GM12878 (cell line): ENCODE results near the gene LMF1. TPM values are rescaled to one million over a fixed set of nuclear protein-coding genes. Genes with fewer than 3 reads are reported as not detected.

Experiments
- ATAC-seq: fragments of 200-7000 bp; cut with Tn5 transposase; 3 replicates; pipeline ENCODE4 v1.9.1; 2020; ENCODE audit warnings: mild to moderate bottlenecking, moderate library complexity
- BruUV-seq: library from RNA; stranded (reverse); fragments of 400-500 nt; replicated peaks from 2 replicates; lab custom pipeline; 2021; lab: Mats Ljungman, UMichigan
- CTCF ChIA-PET: fragments of 300-600 bp; sonication (Branson Sonifier 250); formaldehyde crosslinking; extraction: SDS; loops from one replicate; lab custom pipeline; 2021; ENCODE audit warnings: inconsistent platforms; lab: Yijun Ruan, JAX
- POLR2A ChIA-PET: fragments of 350-600 bp; formaldehyde crosslinking; extraction: SDS; loops from one replicate; lab custom pipeline; 2021; ENCODE audit warnings: inconsistent platforms; lab: Charles Lee
- RAD21 ChIA-PET: fragments of 300-600 bp; sonication (Branson Sonifier 250); formaldehyde crosslinking; loops from one replicate; lab custom pipeline; 2023; ENCODE audit warnings: antibody characterized with exemption; ENCODE audit not compliant: unreplicated experiment; lab: Charles Lee
- SMC1A ChIA-PET: fragments of 300-600 bp; sonication (Branson Sonifier 250); formaldehyde crosslinking; loops from one replicate; lab custom pipeline; 2023; ENCODE audit not compliant: unreplicated experiment, uncharacterized antibody; lab: Charles Lee
- DNase-seq: peaks from one replicate; pipeline ENCODE4 v3.0.0-alpha.2; 2011; ENCODE audit warnings: low read depth, low spot score
- FAIRE-seq: peaks from 3 replicates; lab custom pipeline; 2011; peaks lifted over from hg19 to GRCh38; lab: Jason Lieb, UNC
- H2AFZ ChIP-seq: 2 replicates; pipeline ENCODE4 v1.6.0; 2011; ENCODE audit warnings: low read depth, low read length, control low read depth; ENCODE audit not compliant: control insufficient read depth
- H3K27ac ChIP-seq: 2 replicates; pipeline ENCODE4 v1.5.1; 2011; ENCODE audit warnings: control low read depth; ENCODE audit not compliant: control insufficient read depth, insufficient read depth
- H3K27me3 ChIP-seq, 2 experiments: replicated peaks in 1 of 2; 2 replicates each; pipeline versions ENCODE4 v1.6.0 to v1.6.1; 2011; ENCODE audit warnings: low read length in 1 of 2; ENCODE audit not compliant: control insufficient read depth in 2 of 2, insufficient read depth in 2 of 2
- H3K36me3 ChIP-seq, 2 experiments: 2 replicates each; pipeline ENCODE4 v1.5.1; 2011; ENCODE audit warnings: low read length in 1 of 2; ENCODE audit not compliant: control insufficient read depth in 2 of 2, insufficient read depth in 2 of 2
- H3K4me1 ChIP-seq: 2 replicates; pipeline ENCODE4 v1.6.1; 2011; ENCODE audit warnings: mild to moderate bottlenecking, low read length, moderate library complexity, mixed read lengths; ENCODE audit not compliant: control insufficient read depth, insufficient read depth
- H3K4me2 ChIP-seq: 2 replicates; pipeline ENCODE4 v1.6.0; 2011; ENCODE audit warnings: control low read depth; ENCODE audit not compliant: control insufficient read depth, insufficient read depth
- H3K4me3 ChIP-seq: fragments of 200-600 bp; sonication (generic); 2 replicates; pipeline ENCODE4 v1.5.1; 2016
- H3K79me2 ChIP-seq: 2 replicates; pipeline ENCODE4 v1.6.0; 2011; ENCODE audit warnings: low read length; ENCODE audit not compliant: control insufficient read depth, insufficient read depth
- H3K9ac ChIP-seq: 2 replicates; pipeline ENCODE4 v1.8.0; 2011; ENCODE audit warnings: low read length, control low read depth, mixed read lengths; ENCODE audit not compliant: control insufficient read depth, insufficient read depth
- H3K9me3 ChIP-seq: replicated peaks from 3 replicates; pipeline ENCODE4 v1.5.1; 2011; ENCODE audit warnings: mild to moderate bottlenecking, low read length; ENCODE audit not compliant: control insufficient read depth, insufficient read depth
- H4K20me1 ChIP-seq: 2 replicates; pipeline ENCODE4 v1.6.0; 2011; ENCODE audit not compliant: control insufficient read depth, insufficient read depth
- FOXK2 ChIP-seq: fragments of 450-650 bp; IDR thresholded peaks from 2 replicates; pipeline ENCODE4 v1.6.1; 2017; ENCODE audit warnings: mild to moderate bottlenecking, moderate library complexity
- GATAD2B ChIP-seq: fragments of 450-650 bp; conservative IDR thresholded peaks from 2 replicates; pipeline ENCODE4 v1.6.1; 2017; ENCODE audit warnings: low read depth, mild to moderate bottlenecking, moderate library complexity
- MTA3 ChIP-seq: IDR thresholded peaks from 2 replicates; pipeline ENCODE4 v1.6.1; 2012; ENCODE audit warnings: low read length, inconsistent platforms, borderline replicate concordance
- MYC ChIP-seq: IDR thresholded peaks from 2 replicates; pipeline ENCODE4 v1.6.1; 2011; ENCODE audit warnings: mild to moderate bottlenecking, low read length, moderate library complexity, inconsistent platforms; ENCODE audit not compliant: insufficient read depth, insufficient replicate concordance, insufficient read length, severe bottlenecking
- NBN ChIP-seq: fragments of 450-650 bp; IDR thresholded peaks from 2 replicates; pipeline ENCODE4 v1.6.1; 2016
- NFIC ChIP-seq: IDR thresholded peaks from 2 replicates; pipeline ENCODE4 v1.6.1; 2012; ENCODE audit warnings: low read depth, mild to moderate bottlenecking, inconsistent platforms, low read length, moderate library complexity
- SPI1 ChIP-seq: IDR thresholded peaks from 2 replicates; pipeline ENCODE4 v1.6.1; 2011; ENCODE audit warnings: low read depth, mild to moderate bottlenecking, low read length, moderate library complexity, borderline replicate concordance; ENCODE audit not compliant: insufficient read depth
- SRF ChIP-seq, 2 experiments: IDR thresholded peaks; 2 replicates each; pipeline ENCODE4 v1.6.1; 2011; ENCODE audit warnings: low read depth in 2 of 2, low read length in 2 of 2, mild to moderate bottlenecking in 1 of 2, moderate library complexity in 1 of 2
- TBL1XR1 ChIP-seq: IDR thresholded peaks from 2 replicates; pipeline ENCODE4 v1.6.1; 2012; ENCODE audit warnings: low read depth, low read length, improper control_type of control experiment
- TCF12 ChIP-seq: IDR thresholded peaks from 2 replicates; pipeline ENCODE4 v1.6.1; 2011; ENCODE audit warnings: low read depth, mild to moderate bottlenecking, low read length
- WRNIP1 ChIP-seq: IDR thresholded peaks from 2 replicates; pipeline ENCODE4 v1.6.1; 2011; ENCODE audit warnings: low read depth, low read length, improper control_type of control experiment, borderline replicate concordance
- ZBED1 ChIP-seq: IDR thresholded peaks from 2 replicates; pipeline ENCODE4 v1.6.1; 2016; ENCODE audit warnings: borderline replicate concordance
- WGBS: methylation state at CpG from one replicate; pipeline ENCODE4 v1.1.6; 2016; ENCODE audit warnings: low lambda C conversion rate; ENCODE audit not compliant: insufficient replicate concordance, insufficient coverage; ENCODE audit errors: missing lambda C conversion rate; 5-methylcytosine and 5-hydroxymethylcytosine counted together
- in situ Hi-C: fragments of 300-500 bp; cut with MboI; formaldehyde crosslinking; loops from 9 replicates; pipeline ENCODE4 v1.14.3; 2018; ENCODE audit warnings: mixed read lengths
- intact Hi-C: fragments of 100-400 bp; cut with micrococcal nuclease; formaldehyde crosslinking; loops from one replicate; pipeline ENCODE4 v1.14.2; 2022; ENCODE audit not compliant: unreplicated experiment
- polyA plus RNA-seq, 11 experiments: library from polyadenylated mRNA; depleted of rRNA in 4 of 11; unstranded in 6 of 11; stranded (reverse) in 5 of 11; fragments of >200 nt; fragmentation: Nextera tagmentation in 4 of 11; fragmentation: Illumina TruSeq in 1 of 11; extraction: Ambion mirVana in 4 of 11; extraction: Trizol in 1 of 11; gene quantifications; 1 replicate in 1 of 11; 2 replicates in 10 of 11; pipeline versions ENCODE4 v1.2.1 to v1.2.3, GENCODE V29; 2011 to 2016; ENCODE audit warnings: inconsistent platforms in 2 of 11, missing spikeins in 2 of 11, low read depth in 1 of 11
- total RNA-seq, 4 experiments: library from RNA; depleted of rRNA in 3 of 4; stranded (reverse); fragments of >200 nt in 3 of 4; fragmentation: Illumina TruSeq in 1 of 4; extraction: Trizol in 1 of 4; gene quantifications; 2 replicates each; pipeline versions ENCODE4 v1.2.1 to v1.2.3, GENCODE V29; 2013 to 2021
- TF ChIP-seq, protein P1 (sequence below): IDR thresholded peaks from 2 replicates; pipeline ENCODE4 v1.6.1; 2011; ENCODE audit warnings: low read depth, low read length, improper control_type of control experiment, borderline replicate concordance
- TF ChIP-seq, protein P2 (sequence below): fragments of 450-650 bp; IDR thresholded peaks from 2 replicates; pipeline ENCODE4 v1.6.1; 2017; ENCODE audit warnings: mild to moderate bottlenecking

LMF1 gene
- total and polyA plus RNA-seq, 10 of the 15 experiments (the other 5 are each of a cell fraction or from before 2014, with no cell fraction given) = 0.18 to 3.2 (median 1.4) TPM; not detected in 1

DNA sequence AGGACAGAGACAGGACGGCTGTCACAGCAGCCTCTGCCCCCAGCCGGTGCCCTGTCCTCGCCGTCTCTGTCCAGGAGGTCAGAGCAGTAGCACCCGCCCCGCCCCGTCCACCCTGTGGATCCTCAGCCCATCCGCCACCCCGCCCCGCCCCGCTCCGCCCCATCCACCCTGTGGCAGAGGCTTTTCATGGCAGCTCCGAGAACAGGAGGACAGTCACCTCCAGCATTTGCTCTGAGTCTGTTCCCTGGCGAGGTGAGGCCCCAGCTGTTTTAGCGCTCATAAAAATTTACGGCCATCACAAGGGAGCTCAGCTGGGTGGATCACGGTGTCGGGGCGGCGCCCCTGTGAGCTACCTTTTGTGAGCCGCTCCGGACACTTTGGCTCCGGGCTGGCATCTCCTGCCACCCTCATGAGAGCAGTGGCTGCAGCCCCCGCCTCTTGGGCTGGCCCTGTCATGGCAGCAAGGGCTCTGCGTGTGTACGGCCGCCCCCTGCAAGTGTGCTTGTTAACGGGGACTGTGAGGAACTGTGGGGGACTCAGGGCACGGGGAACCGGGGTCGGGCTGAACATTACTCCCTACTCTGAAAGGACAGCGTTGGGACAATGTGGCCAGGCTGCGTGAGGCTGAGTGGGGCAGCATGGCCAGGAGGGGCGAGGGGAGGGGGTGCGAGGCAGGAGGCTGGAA, 138.0 kb downstream of the LMF1 start:
- intact Hi-C loops (no loop called here), in situ Hi-C loops (no loop called here)
- no peak for FAIRE-seq

DNA sequence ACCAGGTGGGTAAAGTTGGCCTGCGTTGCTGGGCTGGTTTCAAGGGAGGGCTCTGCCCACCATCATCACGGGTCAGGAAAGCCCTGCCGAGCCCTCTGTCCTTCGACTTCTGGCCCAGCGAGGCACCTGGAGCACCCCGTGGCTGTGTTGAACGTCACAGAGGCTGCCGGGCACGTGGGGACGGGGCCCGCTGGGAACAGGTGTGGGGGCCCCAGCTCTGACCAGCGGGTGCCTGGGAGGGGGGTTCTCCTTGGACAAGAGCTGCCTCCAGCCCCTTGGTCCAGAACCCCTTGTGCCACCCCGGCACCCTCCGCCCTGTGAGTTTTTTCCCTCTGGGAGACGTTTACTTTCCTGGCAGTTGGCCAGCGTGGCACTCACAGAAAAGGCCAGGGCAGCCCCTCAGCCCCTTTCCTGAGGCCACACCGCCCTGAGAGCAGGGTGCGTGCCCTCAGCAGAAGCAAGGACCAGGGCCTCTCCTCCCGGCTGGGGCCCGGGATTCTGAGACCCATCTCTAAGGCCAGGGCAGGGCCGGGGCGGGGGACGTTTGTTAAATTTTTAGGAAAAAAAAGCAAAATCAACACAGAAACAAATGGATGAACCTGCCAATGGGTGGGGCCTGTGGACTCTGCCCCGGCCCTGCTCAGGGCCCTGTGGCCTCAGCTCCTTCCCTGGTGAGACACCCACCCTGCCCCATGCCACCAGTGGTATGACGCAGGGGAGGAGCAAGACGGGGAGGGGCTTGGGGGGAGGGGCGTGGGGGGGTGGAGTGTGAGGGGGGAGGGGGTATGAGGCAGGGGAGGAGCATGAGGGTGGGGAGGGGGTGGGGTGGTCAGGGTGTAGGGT, 139.0 kb downstream of the LMF1 start:
- RAD21 ChIA-PET = no interaction called here
- no peak for ATAC-seq

More for the DNA sequence above, 138.0 kb downstream of the LMF1 start:
- Histone ChIP-seq H3K4me1 (no peaks in the 10 kb centered on the region), H3K27me3 (no peaks in the 10 kb centered on the region), H3K4me3 (no peak overlapping the region), H3K79me2 (no peaks in the 10 kb centered on the region), H3K9me3 (peaks cover 2% of the 10 kb centered on the region; the same call in 1 of the 3 replicates), H3K27ac (no peak overlapping the region), H4K20me1 (no peaks in the 10 kb centered on the region), H2AFZ (no peak overlapping the region), H3K36me3 (no peaks in the 10 kb centered on the region), H3K9ac (no peak overlapping the region), H3K4me2 (no peak overlapping the region)
- ChIA-PET CTCF (no interaction called here), POLR2A (no interaction called here), SMC1A (no interaction called here), RAD21 (no interaction called here)
- 62% methylated on average over 27 of the region's 35 CpGs for WGBS
- no peak for ATAC-seq
- TF ChIP-seq FOXK2 = no peak
- no peak for DNase-seq
- BruUV-seq = no TSS peak

More for the DNA sequence above, 139.0 kb downstream of the LMF1 start:
- H3K79me2 ChIP-seq = no peaks in the 10 kb centered on the region
- no peak overlapping the region for H3K4me2 ChIP-seq
- ChIA-PET CTCF (no interaction called here), SMC1A (no interaction called here), POLR2A (no interaction called here)
- no peaks in the 10 kb centered on the region for H3K36me3 ChIP-seq
- intact Hi-C loops (no loop called here), in situ Hi-C loops (no loop called here)
- TF ChIP-seq GATAD2B = no peak
- TF ChIP-seq TBL1XR1 = no peak
- TF ChIP-seq, protein P1, sequence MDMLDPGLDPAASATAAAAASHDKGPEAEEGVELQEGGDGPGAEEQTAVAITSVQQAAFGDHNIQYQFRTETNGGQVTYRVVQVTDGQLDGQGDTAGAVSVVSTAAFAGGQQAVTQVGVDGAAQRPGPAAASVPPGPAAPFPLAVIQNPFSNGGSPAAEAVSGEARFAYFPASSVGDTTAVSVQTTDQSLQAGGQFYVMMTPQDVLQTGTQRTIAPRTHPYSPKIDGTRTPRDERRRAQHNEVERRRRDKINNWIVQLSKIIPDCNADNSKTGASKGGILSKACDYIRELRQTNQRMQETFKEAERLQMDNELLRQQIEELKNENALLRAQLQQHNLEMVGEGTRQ = no peak
- no peak for TF ChIP-seq WRNIP1
- TF ChIP-seq NBN = no peak
- TF ChIP-seq MTA3 = no peak
- no peak for TF ChIP-seq SRF (IDR thresholded peaks at IDR 0.05; ENCODE audit: low read depth in 2 of 2, low read length in 2 of 2)
- TF ChIP-seq, protein P2, sequence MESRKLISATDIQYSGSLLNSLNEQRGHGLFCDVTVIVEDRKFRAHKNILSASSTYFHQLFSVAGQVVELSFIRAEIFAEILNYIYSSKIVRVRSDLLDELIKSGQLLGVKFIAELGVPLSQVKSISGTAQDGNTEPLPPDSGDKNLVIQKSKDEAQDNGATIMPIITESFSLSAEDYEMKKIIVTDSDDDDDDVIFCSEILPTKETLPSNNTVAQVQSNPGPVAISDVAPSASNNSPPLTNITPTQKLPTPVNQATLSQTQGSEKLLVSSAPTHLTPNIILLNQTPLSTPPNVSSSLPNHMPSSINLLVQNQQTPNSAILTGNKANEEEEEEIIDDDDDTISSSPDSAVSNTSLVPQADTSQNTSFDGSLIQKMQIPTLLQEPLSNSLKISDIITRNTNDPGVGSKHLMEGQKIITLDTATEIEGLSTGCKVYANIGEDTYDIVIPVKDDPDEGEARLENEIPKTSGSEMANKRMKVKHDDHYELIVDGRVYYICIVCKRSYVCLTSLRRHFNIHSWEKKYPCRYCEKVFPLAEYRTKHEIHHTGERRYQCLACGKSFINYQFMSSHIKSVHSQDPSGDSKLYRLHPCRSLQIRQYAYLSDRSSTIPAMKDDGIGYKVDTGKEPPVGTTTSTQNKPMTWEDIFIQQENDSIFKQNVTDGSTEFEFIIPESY = no peak
- TF ChIP-seq TCF12 = no peak
- no peak for TF ChIP-seq SPI1
- TF ChIP-seq ZBED1 = no peak
- TF ChIP-seq NFIC = no peak
- no peak for TF ChIP-seq MYC
- no peaks in the 10 kb centered on the region for H3K27me3 ChIP-seq
- DNase-seq (no peak), FAIRE-seq (no peak)
- WGBS = 60% methylated on average over 22 of the region's 27 CpGs
- peaks cover 2% of the 10 kb centered on the region; the same call in 1 of the 3 replicates for H3K9me3 ChIP-seq
- no peak overlapping the region for H3K4me3 ChIP-seq
- H3K9ac ChIP-seq = no peak overlapping the region
- BruUV-seq = no TSS peak
- no peak overlapping the region for H3K27ac ChIP-seq
- H3K4me1 ChIP-seq = no peaks in the 10 kb centered on the region
- H4K20me1 ChIP-seq = no peaks in the 10 kb centered on the region
- H2AFZ ChIP-seq = no peak overlapping the region
